ENCODE data around the gene GSN.

The GSN gene

GRCh38 chr9:121326130-121326838, 58.3 kb downstream of the GSN start:
- DNase-seq = no peak

GRCh38 chr9:121326901-121327613, 59.1 kb downstream of the GSN start:
- DNase-seq = no peak

DNA sequence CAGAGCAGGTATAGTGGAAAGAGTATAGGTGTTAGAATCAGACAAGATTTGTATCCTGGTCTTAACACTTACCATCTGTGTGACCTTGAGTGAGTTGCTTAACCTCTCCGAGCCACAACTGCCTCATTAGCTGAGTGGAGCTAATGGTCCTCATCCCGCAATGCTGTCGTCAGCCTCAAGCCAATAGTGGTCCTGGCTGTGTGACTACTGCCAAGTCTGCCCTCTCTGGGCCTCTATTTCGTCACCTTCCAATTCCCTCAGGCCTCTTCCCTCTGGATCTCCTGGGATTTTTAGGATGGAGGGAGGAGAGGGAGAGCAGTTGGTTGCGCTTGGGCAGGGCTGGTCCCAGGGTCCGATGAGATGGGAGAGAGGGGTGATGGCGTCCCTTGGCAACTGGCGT, 60.5 kb downstream of the GSN start:
- DNase-seq = no peak

DNA sequence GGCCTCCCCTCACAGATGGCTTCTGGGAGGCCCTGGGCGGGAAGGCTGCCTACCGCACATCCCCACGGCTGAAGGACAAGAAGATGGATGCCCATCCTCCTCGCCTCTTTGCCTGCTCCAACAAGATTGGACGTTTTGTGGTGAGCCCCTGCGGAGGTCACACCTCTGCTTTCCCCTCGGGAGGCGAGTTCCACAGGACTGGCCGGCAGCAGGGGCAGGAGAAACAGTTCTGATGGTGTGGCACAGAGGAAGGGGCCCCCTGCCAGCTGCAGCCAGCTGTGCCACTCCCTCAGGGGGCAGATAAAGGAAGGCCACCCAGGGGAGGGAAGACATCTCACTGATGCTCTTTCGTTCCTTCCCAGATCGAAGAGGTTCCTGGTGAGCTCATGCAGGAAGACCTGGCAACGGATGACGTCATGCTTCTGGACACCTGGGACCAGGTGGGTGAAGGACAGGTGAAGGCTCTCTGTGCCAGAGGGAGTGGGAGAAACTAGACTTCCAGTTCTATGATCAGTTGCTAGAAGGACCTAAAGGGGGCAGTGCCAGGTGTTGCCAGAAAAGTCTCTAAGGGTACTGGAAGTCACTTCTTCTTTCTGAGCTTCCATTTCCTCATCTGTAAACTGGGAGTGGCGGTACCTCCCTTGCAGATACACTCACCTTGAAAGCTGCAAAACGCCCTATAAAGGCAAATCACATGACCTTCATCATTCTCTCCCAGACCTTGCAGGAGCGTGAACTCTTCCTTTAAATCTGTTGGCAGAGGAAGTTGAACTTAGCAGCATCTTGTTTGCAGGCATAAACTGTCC, 61.1 kb downstream of the GSN start:
- no peak for DNase-seq

DNA sequence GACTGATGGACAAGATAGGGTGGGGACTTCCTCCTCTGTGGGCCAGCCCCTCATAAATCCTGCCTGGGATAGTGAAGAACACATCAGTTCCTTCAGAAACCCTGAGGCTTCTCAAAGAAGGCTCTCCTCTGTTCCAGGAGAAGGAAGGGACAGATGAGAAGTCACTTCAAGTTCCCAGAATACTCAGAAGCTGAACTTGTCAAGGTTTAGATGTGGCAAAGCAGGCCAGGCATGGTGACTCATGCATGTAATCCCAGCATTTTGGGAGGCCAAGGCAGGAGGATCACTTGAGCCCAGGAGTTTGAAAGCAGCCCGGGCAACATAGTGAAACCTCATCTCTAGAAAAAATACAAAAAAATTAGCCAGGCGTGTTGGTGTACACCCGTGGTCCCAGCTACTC, 63.6 kb downstream of the GSN start:
- no peak for DNase-seq

- no peak for DNase-seq
Measured at GRCh38 chr9:121331992-121332685, 64.2 kb downstream of the GSN start.

DNA sequence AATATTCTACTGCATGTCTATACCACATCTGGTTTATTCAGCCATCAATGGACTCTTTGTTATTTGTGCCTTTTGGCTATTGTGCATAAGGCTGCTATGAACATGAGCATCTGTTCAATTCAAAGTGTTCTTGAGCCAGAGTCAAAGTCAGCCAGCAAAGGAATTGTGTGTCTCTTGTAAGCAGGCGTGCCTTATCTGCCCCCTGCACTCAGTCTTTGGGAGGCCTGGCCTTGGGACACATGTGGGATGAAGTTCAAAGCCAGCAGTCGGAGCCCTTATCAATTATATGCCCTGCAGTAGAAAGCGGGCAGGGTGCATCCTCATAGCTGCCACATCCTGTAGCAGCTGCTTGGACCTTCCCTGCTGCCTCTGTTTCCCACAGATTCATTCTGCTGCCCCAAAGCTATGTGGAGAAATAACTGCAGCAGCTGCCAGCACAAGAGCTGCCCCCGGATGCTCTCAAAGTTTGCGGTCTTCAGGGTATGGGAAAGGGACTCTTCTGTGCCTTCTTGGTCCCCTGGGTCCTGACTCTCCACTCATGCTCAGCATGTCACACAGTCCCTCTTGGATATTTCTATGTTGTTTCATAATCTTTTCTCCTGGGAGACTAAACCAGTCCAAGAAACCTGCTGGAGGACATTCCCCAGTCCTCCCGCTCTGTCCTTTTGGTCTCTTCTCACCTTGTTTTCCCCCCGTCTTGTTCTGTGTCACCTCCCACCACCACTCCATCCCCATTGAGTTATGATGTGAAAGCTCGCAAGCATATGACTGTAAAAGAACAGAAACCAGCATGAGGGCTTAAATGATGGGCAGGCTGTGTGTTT, 66.2 kb downstream of the GSN start:
- no peak for DNase-seq

- DNase-seq = no peak
Measured at GRCh38 chr9:121336665-121337064, 68.7 kb downstream of the GSN start.

DNA sequence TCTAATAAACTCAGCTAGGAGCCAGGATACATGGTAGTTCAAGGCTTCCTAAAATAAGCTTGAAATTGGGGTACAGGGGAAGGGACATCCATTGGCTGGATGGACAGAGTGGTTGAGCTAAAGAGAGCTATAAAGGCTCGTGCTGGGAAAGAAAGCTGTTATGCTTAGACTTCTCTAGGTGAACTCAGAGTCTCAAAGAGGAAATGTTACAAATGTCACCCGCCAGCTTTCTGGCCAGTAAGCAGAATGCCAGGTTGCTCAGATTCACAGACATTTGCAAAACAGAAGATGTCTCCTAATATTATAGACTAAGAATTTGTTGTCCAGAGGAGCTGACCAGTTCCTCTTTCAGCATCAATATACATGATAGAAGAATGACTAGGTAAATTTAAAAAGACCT, 71.5 kb downstream of the GSN start:
- DNase-seq = no peak

GRCh38 chr9:121340676-121341392, 72.9 kb downstream of the GSN start:
- no peak for DNase-seq

DNA sequence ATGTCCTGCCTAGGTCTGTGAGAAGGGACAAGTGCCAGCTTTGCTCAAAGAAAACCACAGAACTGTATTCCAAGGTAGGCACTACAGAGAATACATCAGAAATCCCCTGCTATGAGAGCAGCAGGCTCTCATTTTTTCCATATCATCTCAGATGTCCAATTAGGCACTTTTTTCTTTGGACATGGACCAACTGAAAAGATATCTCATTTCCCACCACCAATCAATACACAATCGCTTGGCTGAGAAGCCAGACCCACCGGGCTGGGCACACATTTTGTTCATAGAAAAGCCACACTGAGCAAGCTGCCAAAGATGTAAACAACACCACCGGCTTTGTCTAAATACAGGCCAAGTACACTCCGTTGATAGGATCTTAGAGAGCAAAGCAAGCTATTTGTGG, 76.2 kb downstream of the GSN start:
- no peak for DNase-seq

GRCh38 chr9:121345070-121345469, 77.1 kb downstream of the GSN start:
- no peak for DNase-seq

GRCh38 chr9:121348221-121348620, 80.3 kb downstream of the GSN start:
- DNase-seq = no peak

DNA sequence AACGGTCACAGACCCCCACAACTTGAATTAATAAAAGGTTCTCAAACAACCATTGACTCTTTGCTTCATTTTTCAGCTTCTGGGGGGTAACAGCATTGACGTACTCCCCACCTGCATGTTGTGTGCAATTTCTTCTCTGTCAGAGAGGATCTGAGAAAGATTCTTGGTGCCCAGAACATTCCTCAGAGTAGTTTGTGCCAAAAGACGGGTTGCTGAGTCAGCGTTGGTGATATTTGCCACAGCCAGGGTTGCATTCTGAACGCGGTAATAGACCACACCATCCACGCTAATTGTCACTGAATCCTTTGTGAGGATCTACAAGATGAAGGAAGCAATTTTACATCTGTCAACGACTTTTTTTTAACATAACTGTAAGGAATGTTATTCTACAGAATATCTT, 81.0 kb downstream of the GSN start:
- DNase-seq = no peak

DNA sequence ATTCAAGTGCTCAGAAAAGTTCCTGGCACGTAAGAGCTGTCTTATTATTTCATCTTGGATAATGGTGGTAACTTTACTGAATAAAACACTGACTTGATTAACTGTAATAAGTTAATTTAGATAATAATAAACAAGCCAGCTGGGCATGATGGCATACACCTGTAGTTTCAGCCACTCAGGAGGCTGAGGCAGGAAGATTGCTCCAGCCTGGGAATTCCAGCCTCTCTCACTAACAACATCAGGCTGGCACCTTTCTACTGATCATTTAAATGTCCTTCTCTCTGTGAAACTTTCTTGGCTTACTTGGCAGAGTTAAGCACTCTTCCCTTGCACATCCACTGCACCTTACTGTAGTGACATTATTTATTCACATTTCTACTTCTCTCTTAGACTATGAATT, 82.1 kb downstream of the GSN start:
- no peak for DNase-seq

DNA sequence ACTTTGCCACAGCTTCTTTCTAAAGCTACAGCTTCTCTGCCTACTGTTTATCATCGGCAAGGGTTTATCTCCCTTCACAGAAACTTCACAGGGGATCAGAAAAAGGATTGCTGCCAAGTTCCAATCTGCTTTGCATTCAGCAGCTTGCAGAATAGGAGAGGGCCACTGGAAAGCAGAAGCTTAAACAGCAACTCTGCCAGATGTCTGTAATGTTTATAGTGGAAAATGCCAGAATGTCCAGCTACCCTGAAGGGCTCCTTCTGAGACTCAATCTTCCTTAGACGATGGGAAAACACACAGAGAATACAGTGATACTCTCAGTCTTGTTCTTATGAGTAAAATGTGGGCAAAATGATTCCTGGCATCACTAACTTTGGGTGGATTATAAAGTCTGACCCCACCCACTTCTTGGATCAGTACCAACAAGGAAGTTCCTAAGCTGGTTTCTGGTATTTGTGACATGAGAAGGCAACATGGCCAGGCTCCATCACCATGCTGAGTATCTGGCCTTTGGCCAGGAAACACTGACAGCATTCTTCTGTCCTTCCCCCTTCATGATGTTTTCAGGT, 83.1 kb downstream of the GSN start:
- DNase-seq = no peak

DNA sequence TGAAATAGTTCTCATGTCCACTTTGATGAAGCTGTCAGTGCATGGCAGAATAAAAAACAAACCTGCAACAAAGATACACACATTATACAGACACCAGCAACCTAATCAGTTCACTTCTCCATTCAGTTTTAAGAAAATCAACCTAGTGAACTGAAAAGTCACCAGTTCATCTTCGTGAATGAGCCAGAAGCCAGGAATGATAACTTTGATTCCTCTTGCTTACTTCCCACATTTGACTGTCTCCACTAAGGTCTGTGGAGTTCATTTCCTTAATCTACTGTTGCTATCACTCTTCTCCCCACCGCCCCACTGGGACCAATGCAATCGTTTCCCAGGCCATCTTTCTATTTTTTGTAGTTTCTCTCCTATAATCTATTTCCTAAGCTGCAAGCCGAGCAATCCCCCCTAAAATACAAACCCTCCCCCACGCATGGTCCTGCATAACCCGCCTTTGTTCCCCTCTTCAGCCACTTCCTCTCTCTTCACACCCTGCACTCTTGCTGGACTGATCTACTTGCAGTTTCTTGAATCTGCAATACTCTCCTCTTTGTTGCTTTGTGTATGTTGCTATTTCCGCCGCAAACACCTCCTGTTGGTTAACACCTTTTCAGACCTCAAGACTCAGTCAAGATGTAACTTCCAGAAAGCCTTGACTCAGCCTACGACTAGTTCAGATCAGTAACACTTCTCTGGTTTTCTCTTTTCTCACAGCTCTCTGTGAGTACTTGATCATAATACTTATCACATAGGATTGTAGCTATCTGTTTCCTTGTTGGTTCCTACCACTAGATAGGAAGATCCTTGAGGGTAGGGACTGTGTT, 85.5 kb downstream of the GSN start:
- DNase-seq = no peak

- DNase-seq = no peak
Measured at GRCh38 chr9:121354141-121354540, 86.2 kb downstream of the GSN start.

- DNase-seq = no peak
Measured at GRCh38 chr9:121354762-121355161, 86.8 kb downstream of the GSN start.

DNA sequence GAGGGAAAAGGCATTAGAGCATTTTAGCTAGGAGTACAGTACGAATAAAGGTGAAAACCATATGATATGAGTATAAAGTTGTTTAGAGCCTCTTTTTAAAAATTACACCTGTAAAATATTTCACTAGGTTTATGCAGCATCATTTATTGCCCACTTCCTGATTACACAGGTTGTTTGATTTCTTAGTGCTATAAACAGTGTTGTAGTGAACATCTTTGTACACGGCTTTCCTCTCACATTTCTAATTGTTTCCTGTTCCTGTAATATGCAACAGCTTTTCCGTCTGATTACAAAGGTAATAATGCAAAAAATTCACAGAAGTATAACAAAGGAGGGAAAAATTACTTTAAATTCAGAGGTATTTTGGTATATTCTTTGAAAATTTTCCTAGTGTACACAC, 89.0 kb downstream of the GSN start:
- no peak for DNase-seq
